ENCODE measurements around the gene RGS3. TPM values are rescaled to one million over a fixed set of nuclear protein-coding genes. Genes with fewer than 3 reads are reported as not detected.
"Not testable (repeated sequence)": the region's sequence is repeated elsewhere in the genome, so short reads cannot be mapped to it uniquely, and the experiment has no call there.

RGS3 gene
- total RNA-seq, 1 experiment from 2014 or later, result 71.1 TPM

DNA sequence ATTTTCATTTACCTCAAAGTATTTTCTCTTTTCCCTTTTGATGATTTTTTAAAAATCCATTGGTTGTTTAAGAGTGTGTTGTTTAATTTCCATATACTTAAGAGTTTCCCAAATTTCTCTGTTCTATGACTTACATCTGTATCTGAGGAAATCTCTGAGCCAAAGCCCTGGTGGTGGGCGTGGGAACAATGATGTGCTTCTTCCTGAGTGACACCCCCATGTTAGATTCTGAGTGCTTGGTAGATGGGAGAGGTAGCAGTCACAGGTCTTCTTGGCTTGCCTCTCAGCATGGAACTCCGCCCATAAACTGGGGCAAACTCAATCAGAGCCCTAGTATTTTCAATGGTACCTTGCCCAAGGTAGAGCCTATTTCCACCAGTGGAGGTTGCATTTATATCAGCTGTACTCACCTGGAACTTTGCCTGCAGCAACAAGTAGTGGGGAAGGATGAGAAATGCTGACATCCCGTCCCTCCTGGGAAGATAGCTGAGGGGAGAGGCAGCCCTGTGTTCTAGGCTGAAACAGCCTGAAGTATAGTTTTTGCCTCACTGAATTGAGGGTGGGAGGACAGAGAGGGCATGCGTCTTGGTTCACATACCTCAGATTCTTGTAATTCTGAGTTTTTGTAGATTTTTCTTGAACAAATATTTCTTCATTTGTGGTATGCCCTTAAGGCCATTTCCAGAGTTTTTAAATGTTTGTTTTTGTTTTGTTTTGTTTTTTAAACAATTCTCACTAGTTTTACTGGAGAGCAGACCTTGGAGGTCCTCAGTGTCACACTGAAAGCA is 26.6 kb upstream of the RGS3 start:
- Histone ChIP-seq H3K4me3 (ENCODE audit: low read depth, low read length) (no peak overlapping the region), H3K36me3 (ENCODE audit: control insufficient read depth, insufficient read depth, low read length) (no peaks in the 10 kb centered on the region), H3K27me3 (replicated peaks; ENCODE audit: control insufficient read depth, insufficient read depth, low read length) (no peaks in the 10 kb centered on the region), H3K9me3 (no peaks in the 10 kb centered on the region), H3K4me1 (peaks cover 7% of the 10 kb centered on the region; the same call in 1 of the 2 replicates)
- BruUV-seq (replicated peaks), result no TSS peak
- TF ChIP-seq, protein P1, sequence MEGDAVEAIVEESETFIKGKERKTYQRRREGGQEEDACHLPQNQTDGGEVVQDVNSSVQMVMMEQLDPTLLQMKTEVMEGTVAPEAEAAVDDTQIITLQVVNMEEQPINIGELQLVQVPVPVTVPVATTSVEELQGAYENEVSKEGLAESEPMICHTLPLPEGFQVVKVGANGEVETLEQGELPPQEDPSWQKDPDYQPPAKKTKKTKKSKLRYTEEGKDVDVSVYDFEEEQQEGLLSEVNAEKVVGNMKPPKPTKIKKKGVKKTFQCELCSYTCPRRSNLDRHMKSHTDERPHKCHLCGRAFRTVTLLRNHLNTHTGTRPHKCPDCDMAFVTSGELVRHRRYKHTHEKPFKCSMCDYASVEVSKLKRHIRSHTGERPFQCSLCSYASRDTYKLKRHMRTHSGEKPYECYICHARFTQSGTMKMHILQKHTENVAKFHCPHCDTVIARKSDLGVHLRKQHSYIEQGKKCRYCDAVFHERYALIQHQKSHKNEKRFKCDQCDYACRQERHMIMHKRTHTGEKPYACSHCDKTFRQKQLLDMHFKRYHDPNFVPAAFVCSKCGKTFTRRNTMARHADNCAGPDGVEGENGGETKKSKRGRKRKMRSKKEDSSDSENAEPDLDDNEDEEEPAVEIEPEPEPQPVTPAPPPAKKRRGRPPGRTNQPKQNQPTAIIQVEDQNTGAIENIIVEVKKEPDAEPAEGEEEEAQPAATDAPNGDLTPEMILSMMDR (IDR thresholded peaks at IDR 0.05; ENCODE audit: insufficient read depth in 1 of 2, low read depth in 1 of 2, low read length in 1 of 2, severe bottlenecking in 1 of 2, unreplicated experiment in 1 of 2), result no peak
- peak overlapping the region; percentile 56 for H3K4me3 Mint-ChIP-seq (ENCODE audit: unreplicated experiment)
- H3K27ac Mint-ChIP-seq (ENCODE audit: unreplicated experiment), result peak overlapping the region; percentile 83
- peak; percentile 46 to 56 for DNase-seq
- ChIA-PET CTCF (no interaction called here), POLR2A (no interaction called here)
- H3K36me3 Mint-ChIP-seq (ENCODE audit: insufficient read depth, unreplicated experiment), result peaks cover 14% of the 10 kb centered on the region
- H3K4me1 Mint-ChIP-seq (ENCODE audit: low read depth, unreplicated experiment), result peaks cover 12% of the 10 kb centered on the region
- peaks cover 11% of the 10 kb centered on the region for H3K9me3 Mint-ChIP-seq (ENCODE audit: unreplicated experiment)
- no peaks in the 10 kb centered on the region for H3K27me3 Mint-ChIP-seq (ENCODE audit: insufficient read depth, unreplicated experiment)
- intact Hi-C loops (cut with micrococcal nuclease; ENCODE audit: unreplicated experiment), result no loop called here

DNA sequence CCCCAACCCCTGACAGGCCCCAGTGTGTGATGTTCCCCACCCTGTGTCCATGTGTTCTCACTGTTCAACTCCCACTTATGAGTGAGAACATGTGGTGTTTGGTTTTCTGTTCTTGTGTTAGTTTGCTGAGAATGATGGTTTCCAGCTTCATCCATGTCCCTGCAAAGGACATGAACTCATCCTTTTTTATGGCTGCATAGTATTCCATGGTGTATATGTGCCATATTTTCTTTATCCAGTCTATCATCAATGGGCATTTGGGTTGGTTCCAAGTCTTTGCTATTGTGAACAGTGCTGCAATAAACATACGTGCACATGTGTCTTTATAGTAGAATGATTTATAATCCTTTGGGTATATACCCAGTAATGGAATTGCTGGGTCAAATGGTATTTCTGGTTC is 25.8 kb upstream of the RGS3 start:
- CTCF ChIA-PET; BruUV-seq (replicated peaks): not testable (repeated sequence)
- H3K4me1 Mint-ChIP-seq (ENCODE audit: low read depth, unreplicated experiment), result peaks cover 12% of the 10 kb centered on the region

DNA sequence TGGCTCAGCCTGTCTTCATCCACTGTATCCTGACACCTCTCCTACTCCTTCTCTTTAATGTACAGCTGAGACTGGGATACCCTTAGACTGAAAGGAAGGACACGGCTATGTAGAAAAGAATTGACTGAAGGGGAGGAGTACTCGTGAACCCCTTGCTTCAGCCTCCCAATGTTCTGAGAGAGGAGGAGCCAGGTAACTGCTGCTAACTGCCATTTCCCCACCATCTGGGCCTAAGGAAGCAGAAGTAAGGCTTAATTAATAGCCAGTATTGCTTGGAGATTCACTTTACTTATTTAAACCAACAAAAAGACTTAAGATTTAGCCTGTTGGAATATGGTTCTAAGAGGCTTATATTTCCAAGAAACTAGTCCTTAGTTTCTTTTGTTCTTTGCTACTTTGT is 18.8 kb upstream of the RGS3 start:
- intact Hi-C loops (cut with micrococcal nuclease; ENCODE audit: unreplicated experiment), result loop anchor here (5.0 kb wide), 1 partner anchor 63 kb away; no protein-coding TSS in a partner anchor
- H3K36me3 ChIP-seq (ENCODE audit: control insufficient read depth, insufficient read depth, low read length), result no peaks in the 10 kb centered on the region
- no peaks in the 10 kb centered on the region for H3K27me3 ChIP-seq (replicated peaks; ENCODE audit: control insufficient read depth, insufficient read depth, low read length)
- H3K4me1 ChIP-seq, result 0 out of 2 replicates have a peak, but pooled peaks cover 3% of the 10 kb centered on the region
- H3K4me3 Mint-ChIP-seq (ENCODE audit: unreplicated experiment), result no peak overlapping the region
- H3K9me3 ChIP-seq, result no peaks in the 10 kb centered on the region
- no peaks in the 10 kb centered on the region for H3K4me1 Mint-ChIP-seq (ENCODE audit: low read depth, unreplicated experiment)
- DNase-seq, result no peak
- CTCF ChIA-PET, result no interaction called here
- H3K4me3 ChIP-seq (ENCODE audit: low read depth, low read length), result no peak overlapping the region
- no peaks in the 10 kb centered on the region for H3K27me3 Mint-ChIP-seq (ENCODE audit: insufficient read depth, unreplicated experiment)
- BruUV-seq (replicated peaks), result no TSS peak
- TF ChIP-seq, protein P1 (IDR thresholded peaks at IDR 0.05; ENCODE audit: insufficient read depth in 1 of 2, low read depth in 1 of 2, low read length in 1 of 2, severe bottlenecking in 1 of 2, unreplicated experiment in 1 of 2), result no peak
- H3K27ac Mint-ChIP-seq (ENCODE audit: unreplicated experiment), result no peak overlapping the region
- POLR2A ChIA-PET, result no interaction called here
- H3K9me3 Mint-ChIP-seq (ENCODE audit: unreplicated experiment), result no peaks in the 10 kb centered on the region
- H3K36me3 Mint-ChIP-seq (ENCODE audit: insufficient read depth, unreplicated experiment), result no peaks in the 10 kb centered on the region

More for the DNA sequence above, 25.8 kb upstream of the RGS3 start:
- H3K4me1 ChIP-seq; H3K27me3 ChIP-seq (replicated peaks; ENCODE audit: control insufficient read depth, insufficient read depth, low read length); H3K4me3 ChIP-seq (ENCODE audit: low read depth, low read length); H3K4me3 Mint-ChIP-seq (ENCODE audit: unreplicated experiment); H3K36me3 ChIP-seq (ENCODE audit: control insufficient read depth, insufficient read depth, low read length); POLR2A ChIA-PET; H3K27me3 Mint-ChIP-seq (ENCODE audit: insufficient read depth, unreplicated experiment); intact Hi-C loops (cut with micrococcal nuclease; ENCODE audit: unreplicated experiment); H3K9me3 ChIP-seq; DNase-seq; H3K27ac Mint-ChIP-seq (ENCODE audit: unreplicated experiment): not testable (repeated sequence)
- H3K9me3 Mint-ChIP-seq (ENCODE audit: unreplicated experiment), result peaks cover 11% of the 10 kb centered on the region
- H3K36me3 Mint-ChIP-seq (ENCODE audit: insufficient read depth, unreplicated experiment), result peaks cover 14% of the 10 kb centered on the region
